Measurements from ENCODE around the gene SYK. TPM values are rescaled to one million over a fixed set of nuclear protein-coding genes. Genes with fewer than 3 reads are reported as not detected.
A peak's percentile ranks its signal among the peaks of the same experiment; 100 is the strongest.
"Not testable (repeated sequence)": the region's sequence is repeated elsewhere in the genome, so short reads cannot be mapped to it uniquely, and the experiment has no call there.

Gene SYK
- total RNA-seq, 2 donors from 2014 or later = 5.0 to 7.7 TPM

DNA sequence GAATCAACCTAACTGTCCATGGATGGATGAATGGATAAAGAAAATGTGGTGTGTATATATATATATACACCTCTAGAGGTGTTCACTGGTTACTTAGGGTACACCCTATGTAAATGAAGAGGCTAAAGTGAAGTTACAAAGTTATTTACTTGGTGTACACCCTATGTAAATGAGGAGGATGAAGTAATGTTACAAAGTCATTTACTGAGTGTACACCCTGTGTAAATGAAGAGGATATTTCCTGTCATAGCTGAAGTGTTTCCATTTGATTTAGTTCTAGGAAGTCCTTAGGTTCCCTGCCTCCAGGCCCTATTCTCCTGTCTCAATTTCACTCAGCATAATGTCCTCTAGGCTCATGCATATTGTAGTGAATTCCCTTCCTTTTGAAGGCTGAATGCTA, 85.2 kb downstream of the SYK start:
- not testable (repeated sequence) for H3K27ac Mint-ChIP-seq; H3K9me3 ChIP-seq (ENCODE audit: control insufficient read depth, low read length, poor library complexity, severe bottlenecking); DNase-seq; H3K4me1 Mint-ChIP-seq; ATAC-seq; H3K36me3 Mint-ChIP-seq (ENCODE audit: low read depth); H3K4me3 Mint-ChIP-seq
- peaks cover 34% of the 10 kb centered on the region for H3K27me3 Mint-ChIP-seq

DNA sequence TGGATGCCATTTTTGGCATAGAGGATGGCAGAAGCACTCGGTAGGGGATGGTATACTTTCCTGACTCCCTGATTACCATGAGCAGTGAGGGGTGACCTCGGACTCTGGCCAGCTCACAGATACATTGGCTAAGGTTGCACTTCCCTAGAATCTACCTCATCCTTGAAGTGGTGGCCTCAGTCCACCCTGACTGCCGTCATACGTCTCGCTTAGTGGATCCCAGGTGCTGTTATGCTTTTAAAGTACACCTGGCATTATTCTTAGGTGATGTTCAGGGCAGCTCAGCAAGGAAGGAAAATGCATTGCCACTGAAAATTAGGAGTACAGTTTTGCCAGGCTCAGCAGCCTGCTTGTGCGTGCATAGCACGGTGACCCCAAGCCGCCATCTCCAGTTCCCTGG, 87.3 kb downstream of the SYK start:
- Mint-ChIP-seq H3K27me3 (peaks cover 46% of the 10 kb centered on the region), H3K36me3 (ENCODE audit: low read depth) (no peaks in the 10 kb centered on the region), H3K4me3 (no peak overlapping the region), H3K27ac (no peak overlapping the region), H3K4me1 (no peaks in the 10 kb centered on the region)
- no peak for DNase-seq
- ATAC-seq = no peak
- H3K9me3 ChIP-seq (ENCODE audit: control insufficient read depth, low read length, poor library complexity, severe bottlenecking) = no peaks in the 10 kb centered on the region

DNA sequence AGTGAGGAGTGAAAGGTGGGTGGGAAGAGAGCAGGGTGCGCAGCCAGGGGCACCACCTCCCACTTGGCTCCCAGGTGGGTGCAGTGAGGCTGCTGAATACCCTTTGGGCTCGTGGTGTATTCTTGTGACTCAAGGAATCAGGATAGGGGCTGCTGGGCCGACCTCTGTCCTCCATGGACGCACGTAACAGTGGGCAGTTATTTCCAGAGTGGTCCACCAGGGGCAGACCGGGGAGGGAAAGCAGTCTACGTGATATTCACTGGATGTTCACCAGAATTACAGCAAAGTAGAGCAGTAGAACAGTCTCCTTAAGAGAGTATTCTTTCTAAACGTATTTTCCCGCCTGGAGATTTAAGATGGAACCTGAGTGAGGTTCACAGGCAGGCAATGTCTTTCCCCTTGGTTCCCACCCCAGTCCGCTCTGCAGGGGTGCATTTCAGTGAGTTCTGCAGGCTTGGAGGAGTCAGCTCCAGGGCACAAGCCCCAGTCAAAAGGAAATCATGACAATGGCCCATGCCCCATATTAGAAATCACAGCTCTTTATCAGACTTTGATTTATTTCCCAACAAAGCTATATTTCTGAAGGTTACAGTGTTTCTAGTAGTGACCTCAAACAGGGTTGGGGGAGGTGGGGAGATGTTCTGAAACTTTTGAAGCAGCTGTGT, 88.7 kb downstream of the SYK start:
- Mint-ChIP-seq H3K27ac (peak overlapping the region; percentile 70), H3K4me3 (no peak overlapping the region), H3K27me3 (peaks cover 46% of the 10 kb centered on the region), H3K36me3 (ENCODE audit: low read depth) (no peaks in the 10 kb centered on the region), H3K4me1 (no peaks in the 10 kb centered on the region)
- H3K9me3 ChIP-seq (ENCODE audit: control insufficient read depth, low read length, poor library complexity, severe bottlenecking) = no peaks in the 10 kb centered on the region
- no peak for DNase-seq
- no peak for ATAC-seq

DNA sequence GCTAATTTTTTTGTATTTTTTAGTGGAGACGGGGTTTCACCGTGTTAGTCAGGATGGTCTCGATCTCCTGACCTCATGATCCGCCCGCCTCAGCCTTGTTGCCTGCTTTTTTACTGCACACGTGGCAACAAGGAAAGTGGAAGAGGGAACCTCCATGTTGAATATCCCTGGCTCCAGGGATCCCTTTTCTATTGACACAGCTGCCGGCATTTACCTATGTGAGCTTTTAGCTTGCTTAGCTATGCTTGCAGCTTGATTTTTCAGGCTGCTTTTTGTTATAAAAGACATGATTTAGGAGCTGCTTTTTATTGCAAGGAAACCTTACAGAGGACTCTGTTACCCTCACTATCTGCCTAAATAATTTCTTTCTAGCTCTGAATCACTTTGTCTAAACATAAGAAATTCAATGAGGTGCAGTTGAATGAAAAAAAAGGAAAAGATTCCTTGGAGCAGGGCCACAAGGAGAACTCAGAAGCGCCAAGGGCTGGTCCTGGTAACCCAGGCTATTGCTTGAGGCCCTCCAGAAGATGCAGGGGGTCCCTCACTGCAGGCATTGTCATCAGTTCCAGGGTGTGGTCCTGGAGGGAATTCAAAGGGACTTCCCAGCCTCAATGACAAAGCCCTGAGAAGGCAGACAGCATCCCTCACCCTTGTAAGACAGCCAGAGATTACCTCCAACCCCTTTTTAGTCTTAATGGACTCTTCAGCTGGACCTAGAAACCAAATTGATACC, 89.9 kb downstream of the SYK start:
- Mint-ChIP-seq H3K4me3 (no peak overlapping the region), H3K4me1 (no peaks in the 10 kb centered on the region), H3K36me3 (ENCODE audit: low read depth) (no peaks in the 10 kb centered on the region), H3K27me3 (peaks cover 46% of the 10 kb centered on the region), H3K27ac (no peak overlapping the region)
- DNase-seq (no peak), ATAC-seq (no peak)
- no peaks in the 10 kb centered on the region for H3K9me3 ChIP-seq (ENCODE audit: control insufficient read depth, low read length, poor library complexity, severe bottlenecking)

DNA sequence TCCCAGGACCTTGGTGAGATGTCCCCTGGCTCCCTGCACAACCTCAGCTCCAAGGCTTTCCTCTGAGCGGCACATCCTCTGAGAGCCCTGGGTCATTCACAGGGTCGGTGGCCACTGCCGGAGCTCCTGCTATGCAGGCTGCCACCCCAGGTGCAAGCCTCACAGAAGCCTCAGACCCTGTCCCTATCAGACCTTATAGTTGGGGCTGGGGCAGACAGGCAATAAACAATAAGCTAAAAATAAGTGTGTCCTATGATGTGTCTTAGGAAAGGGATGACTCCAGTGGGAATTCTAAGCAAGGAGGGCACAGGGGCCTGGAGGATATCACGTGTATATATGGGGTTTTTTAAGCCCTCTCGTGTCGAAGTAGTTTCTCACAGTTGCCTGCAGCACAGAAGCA, 91.3 kb downstream of the SYK start:
- H3K36me3 Mint-ChIP-seq (ENCODE audit: low read depth) = no peaks in the 10 kb centered on the region
- H3K4me3 Mint-ChIP-seq = no peak overlapping the region

DNA sequence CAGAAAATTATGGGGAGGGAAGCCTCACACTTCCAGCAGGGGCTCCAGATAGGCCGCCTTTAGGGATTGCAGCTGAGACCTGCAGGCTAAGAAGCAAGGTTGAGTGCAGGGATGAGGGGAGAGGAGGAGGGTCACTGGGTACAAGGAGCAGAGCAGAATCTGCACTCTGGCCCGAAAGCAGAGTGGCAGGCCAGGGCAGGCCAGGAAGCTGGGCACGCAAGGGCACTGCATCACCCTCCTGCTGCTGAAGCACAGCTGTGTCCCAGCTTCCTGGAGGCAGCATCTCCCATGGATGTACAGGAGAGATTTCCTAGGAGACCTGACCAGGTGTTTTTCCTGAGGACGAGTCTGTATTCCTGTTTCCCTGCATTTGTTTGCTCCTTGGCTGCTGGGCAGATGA, 92.1 kb downstream of the SYK start:
- H3K36me3 Mint-ChIP-seq (ENCODE audit: low read depth) = no peaks in the 10 kb centered on the region

More for the DNA sequence above, 91.3 kb downstream of the SYK start:
- H3K9me3 ChIP-seq (ENCODE audit: control insufficient read depth, low read length, poor library complexity, severe bottlenecking) = no peaks in the 10 kb centered on the region
- no peak for DNase-seq
- no peak for ATAC-seq
- peaks cover 46% of the 10 kb centered on the region for H3K27me3 Mint-ChIP-seq
- no peak overlapping the region for H3K27ac Mint-ChIP-seq
- H3K4me1 Mint-ChIP-seq = no peaks in the 10 kb centered on the region

DNA sequence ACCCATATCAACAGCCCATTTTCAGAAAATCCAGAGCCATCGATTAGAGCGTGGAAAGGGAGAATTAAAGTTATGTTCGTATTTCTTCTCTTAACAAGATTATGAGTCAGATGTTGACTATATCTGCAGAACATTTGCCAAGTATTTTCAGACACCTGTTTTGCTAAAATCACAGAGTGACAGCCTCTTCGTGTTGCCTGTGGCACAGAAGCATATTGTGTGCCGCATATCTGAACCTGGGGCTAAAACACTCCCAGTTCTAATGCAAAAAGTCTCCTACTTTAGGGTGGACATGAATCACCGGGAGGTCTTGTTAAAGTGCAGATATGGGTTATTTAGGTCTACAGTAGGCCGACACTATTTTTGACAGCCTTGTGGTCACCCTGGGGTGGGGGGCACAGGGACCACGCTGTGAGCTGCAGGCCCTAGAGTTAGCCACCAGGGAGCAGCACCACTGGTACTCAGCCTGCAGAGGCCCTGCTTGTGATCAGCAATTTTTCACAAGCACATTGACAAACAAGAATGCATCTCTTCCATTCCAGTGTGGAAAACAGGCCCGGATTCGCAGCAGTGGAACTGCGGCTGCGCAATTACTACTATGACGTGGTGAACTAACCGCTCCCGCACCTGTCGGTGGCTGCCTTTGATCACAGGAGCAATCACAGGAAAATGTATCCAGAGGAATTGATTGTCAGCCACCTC, 93.5 kb downstream of the SYK start:
- no peaks in the 10 kb centered on the region for H3K9me3 ChIP-seq (ENCODE audit: control insufficient read depth, low read length, poor library complexity, severe bottlenecking)
- DNase-seq (no peak), ATAC-seq (no peak)
- H3K36me3 Mint-ChIP-seq (ENCODE audit: low read depth) = no peaks in the 10 kb centered on the region
- H3K27ac Mint-ChIP-seq = no peak overlapping the region
- no peaks in the 10 kb centered on the region for H3K4me1 Mint-ChIP-seq
- no peak overlapping the region for H3K4me3 Mint-ChIP-seq
- peaks cover 26% of the 10 kb centered on the region for H3K27me3 Mint-ChIP-seq

More for the DNA sequence above, 92.1 kb downstream of the SYK start:
- no peaks in the 10 kb centered on the region for H3K9me3 ChIP-seq (ENCODE audit: control insufficient read depth, low read length, poor library complexity, severe bottlenecking)
- DNase-seq = no peak
- no peaks in the 10 kb centered on the region for H3K4me1 Mint-ChIP-seq
- no peak overlapping the region for H3K27ac Mint-ChIP-seq
- peaks cover 39% of the 10 kb centered on the region for H3K27me3 Mint-ChIP-seq
- no peak overlapping the region for H3K4me3 Mint-ChIP-seq
- ATAC-seq = no peak

DNA sequence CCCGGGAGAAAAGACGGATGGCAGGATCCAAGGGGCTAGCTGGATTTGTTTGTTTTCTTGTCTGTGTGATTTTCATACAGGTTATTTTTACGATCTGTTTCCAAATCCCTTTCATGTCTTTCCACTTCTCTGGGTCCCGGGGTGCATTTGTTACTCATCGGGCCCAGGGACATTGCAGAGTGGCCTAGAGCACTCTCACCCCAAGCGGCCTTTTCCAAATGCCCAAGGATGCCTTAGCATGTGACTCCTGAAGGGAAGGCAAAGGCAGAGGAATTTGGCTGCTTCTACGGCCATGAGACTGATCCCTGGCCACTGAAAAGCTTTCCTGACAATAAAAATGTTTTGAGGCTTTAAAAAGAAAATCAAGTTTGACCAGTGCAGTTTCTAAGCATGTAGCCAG, 94.2 kb downstream of the SYK start:
- DNase-seq (no peak), ATAC-seq (no peak)
- H3K36me3 Mint-ChIP-seq (ENCODE audit: low read depth) = no peaks in the 10 kb centered on the region
- no peaks in the 10 kb centered on the region for H3K4me1 Mint-ChIP-seq
- peaks cover 21% of the 10 kb centered on the region for H3K27me3 Mint-ChIP-seq
- no peak overlapping the region for H3K4me3 Mint-ChIP-seq
- H3K27ac Mint-ChIP-seq = no peak overlapping the region
- H3K9me3 ChIP-seq (ENCODE audit: control insufficient read depth, low read length, poor library complexity, severe bottlenecking) = no peaks in the 10 kb centered on the region

DNA sequence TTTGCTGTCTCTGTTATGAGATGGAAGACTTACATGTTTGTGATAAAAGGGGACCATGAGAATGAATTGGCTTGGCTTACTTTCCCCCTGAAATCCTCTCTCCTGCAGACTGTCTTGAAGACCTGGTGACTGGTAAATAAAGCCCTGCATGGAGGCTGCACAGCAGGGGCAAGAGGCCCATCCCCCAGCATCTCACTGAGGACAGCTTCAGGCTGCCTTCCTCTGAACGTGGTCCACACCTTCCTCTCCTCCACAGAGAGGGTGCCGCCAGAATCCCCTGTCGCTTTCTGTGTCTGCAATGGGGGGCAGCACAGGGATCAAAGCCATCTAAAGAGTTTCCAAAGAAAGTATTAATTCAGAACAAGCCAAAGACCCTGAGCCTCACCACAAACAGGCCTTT, 94.6 kb downstream of the SYK start:
- DNase-seq (no peak), ATAC-seq (no peak)
- no peaks in the 10 kb centered on the region for H3K4me1 Mint-ChIP-seq
- H3K27me3 Mint-ChIP-seq = peaks cover 19% of the 10 kb centered on the region
- H3K27ac Mint-ChIP-seq = no peak overlapping the region
- no peaks in the 10 kb centered on the region for H3K9me3 ChIP-seq (ENCODE audit: control insufficient read depth, low read length, poor library complexity, severe bottlenecking)
- no peaks in the 10 kb centered on the region for H3K36me3 Mint-ChIP-seq (ENCODE audit: low read depth)
- no peak overlapping the region for H3K4me3 Mint-ChIP-seq

DNA sequence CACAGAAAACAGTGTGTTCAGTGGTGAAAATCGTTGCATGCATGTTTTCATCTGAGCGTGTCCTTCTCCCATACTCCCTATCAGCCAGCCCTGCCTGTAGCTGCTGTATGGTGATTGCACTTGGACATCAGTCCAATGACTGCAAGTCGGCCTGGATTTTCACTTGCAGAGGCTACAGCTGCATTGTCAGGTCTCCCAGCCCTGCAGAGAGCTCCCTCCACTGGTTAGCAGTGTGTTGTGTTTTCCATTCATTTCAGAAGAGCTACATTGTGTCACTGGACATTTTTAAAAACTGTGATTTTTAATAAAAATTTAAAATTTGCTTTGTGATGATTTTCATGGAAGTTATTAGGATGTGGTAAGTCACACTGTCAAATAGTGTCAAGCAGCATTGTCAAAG, 96.6 kb downstream of the SYK start:
- Mint-ChIP-seq H3K4me1 (no peaks in the 10 kb centered on the region), H3K36me3 (ENCODE audit: low read depth) (no peaks in the 10 kb centered on the region), H3K4me3 (no peak overlapping the region), H3K27ac (no peak overlapping the region), H3K27me3 (peaks cover 7% of the 10 kb centered on the region)
- DNase-seq (no peak), ATAC-seq (no peak)
- H3K9me3 ChIP-seq (ENCODE audit: control insufficient read depth, low read length, poor library complexity, severe bottlenecking) = no peaks in the 10 kb centered on the region

DNA sequence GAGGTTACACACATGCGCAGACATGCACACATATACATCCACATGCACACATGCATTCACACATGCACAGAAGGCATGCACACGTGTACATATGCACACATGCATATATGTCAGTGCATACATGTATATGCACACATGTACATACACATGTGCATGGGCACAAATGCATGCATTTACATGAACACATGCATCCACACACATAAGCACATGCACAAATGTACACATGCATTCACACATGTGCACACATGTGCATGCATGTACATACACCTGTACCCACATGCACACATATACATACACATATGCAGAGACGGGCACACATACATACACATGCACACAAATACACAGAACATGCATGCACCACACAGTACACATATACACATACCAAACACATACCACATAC, 97.7 kb downstream of the SYK start:
- Mint-ChIP-seq H3K27me3 (peaks cover 10% of the 10 kb centered on the region), H3K27ac (no peak overlapping the region), H3K4me1 (no peaks in the 10 kb centered on the region), H3K36me3 (ENCODE audit: low read depth) (no peaks in the 10 kb centered on the region), H3K4me3 (no peak overlapping the region)
- no peak for ATAC-seq
- no peak for DNase-seq
- H3K9me3 ChIP-seq (ENCODE audit: control insufficient read depth, low read length, poor library complexity, severe bottlenecking) = no peaks in the 10 kb centered on the region

DNA sequence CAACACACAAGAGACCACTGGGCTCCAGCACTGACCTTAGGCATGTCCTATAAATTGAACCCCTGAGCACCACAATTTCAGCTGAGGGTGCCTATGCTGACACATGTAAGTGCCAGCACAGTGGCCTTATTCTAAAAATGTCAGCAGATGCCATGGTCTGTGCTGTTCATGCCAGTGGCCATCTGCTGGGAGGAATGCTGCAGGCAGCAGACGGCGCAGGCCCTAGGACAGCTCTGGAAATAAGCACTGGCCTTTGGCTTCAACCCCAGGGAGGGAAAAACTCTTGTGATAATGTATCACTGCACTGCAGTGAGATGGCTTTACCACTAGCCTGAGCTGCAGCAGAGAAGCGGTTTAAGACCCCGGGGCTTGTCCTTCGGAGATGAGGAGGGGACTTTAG, 98.5 kb downstream of the SYK start:
- H3K27ac Mint-ChIP-seq = no peak overlapping the region
- H3K27me3 Mint-ChIP-seq = peaks cover 15% of the 10 kb centered on the region
- no peak overlapping the region for H3K4me3 Mint-ChIP-seq
- no peak for DNase-seq
- ATAC-seq = no peak
- no peaks in the 10 kb centered on the region for H3K36me3 Mint-ChIP-seq (ENCODE audit: low read depth)
- no peaks in the 10 kb centered on the region for H3K4me1 Mint-ChIP-seq
- H3K9me3 ChIP-seq (ENCODE audit: control insufficient read depth, low read length, poor library complexity, severe bottlenecking) = no peaks in the 10 kb centered on the region

DNA sequence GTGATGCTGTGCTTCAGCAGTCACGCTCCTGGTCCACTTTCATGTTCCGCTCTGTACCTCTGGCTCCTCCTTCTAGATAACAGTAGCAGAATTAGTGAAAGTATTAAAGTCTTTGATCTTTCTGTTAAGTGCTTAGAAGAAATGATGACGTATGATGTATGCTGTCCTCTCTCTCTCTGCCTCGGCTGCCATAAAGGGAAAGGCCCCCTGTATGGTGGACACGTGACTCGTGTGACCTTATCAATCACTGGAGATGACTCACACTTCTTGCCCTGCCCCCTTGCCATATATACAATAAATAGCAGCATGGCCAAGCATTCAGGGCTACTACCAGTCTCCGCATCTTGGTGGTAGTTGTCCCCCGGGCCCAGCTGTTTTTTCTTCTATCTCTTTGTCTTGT, 100.3 kb downstream of the SYK start:
- peaks cover 22% of the 10 kb centered on the region for H3K27me3 Mint-ChIP-seq
- H3K36me3 Mint-ChIP-seq (ENCODE audit: low read depth) = no peaks in the 10 kb centered on the region
- DNase-seq = no peak

More for the DNA sequence above, 100.3 kb downstream of the SYK start:
- no peak for ATAC-seq
- Mint-ChIP-seq H3K4me1 (no peaks in the 10 kb centered on the region), H3K4me3 (no peak overlapping the region), H3K27ac (no peak overlapping the region)
- no peaks in the 10 kb centered on the region for H3K9me3 ChIP-seq (ENCODE audit: control insufficient read depth, low read length, poor library complexity, severe bottlenecking)

All from T-helper 17 cell (primary cell).